GM12878 (cell line): ENCODE measurements around the gene HOXD10. TPM values are rescaled to one million over a fixed set of nuclear protein-coding genes. Genes with fewer than 3 reads are reported as not detected.

Source experiments
- CREM ChIP-seq: IDR thresholded peaks from 2 replicates; pipeline ENCODE4 v1.6.1; 2014; ENCODE audit warnings: antibody characterized with exemption, low read depth
- E2F8 ChIP-seq: fragments of 450-650 bp; IDR thresholded peaks from 2 replicates; pipeline ENCODE4 v1.6.1; 2018; ENCODE audit warnings: mild to moderate bottlenecking, low read depth, moderate library complexity; ENCODE audit not compliant: partially characterized antibody
- IRF3 ChIP-seq: fragments of 450-650 bp; IDR thresholded peaks from 2 replicates; pipeline ENCODE4 v1.6.1; 2014; ENCODE audit warnings: mild to moderate bottlenecking
- KAT2A ChIP-seq: conservative IDR thresholded peaks from 2 replicates; pipeline ENCODE4 v1.6.1; 2011; ENCODE audit warnings: low read depth, low read length; ENCODE audit not compliant: control insufficient read depth
- NBN ChIP-seq: fragments of 450-650 bp; IDR thresholded peaks from 2 replicates; pipeline ENCODE4 v1.6.1; 2016
- NFIC ChIP-seq: IDR thresholded peaks from 2 replicates; pipeline ENCODE4 v1.6.1; 2012; ENCODE audit warnings: low read depth, mild to moderate bottlenecking, inconsistent platforms, low read length, moderate library complexity
- NFXL1 ChIP-seq: fragments of 450-650 bp; IDR thresholded peaks from 2 replicates; pipeline ENCODE4 v1.6.1; 2017; ENCODE audit warnings: antibody characterized with exemption, mild to moderate bottlenecking, borderline replicate concordance
- NR2C1 ChIP-seq: fragments of 450-650 bp; IDR thresholded peaks from 2 replicates; pipeline ENCODE4 v1.6.1; 2017; ENCODE audit warnings: antibody characterized with exemption, mild to moderate bottlenecking, moderate library complexity
- PAX5 ChIP-seq: IDR thresholded peaks from 2 replicates; pipeline ENCODE4 v1.6.1; 2011; ENCODE audit warnings: low read depth, low read length, borderline replicate concordance
- PML ChIP-seq: IDR thresholded peaks from 2 replicates; pipeline ENCODE4 v1.6.1; 2012; ENCODE audit warnings: low read length, inconsistent platforms
- RBBP5 ChIP-seq: fragments of 200-600 bp; sonication (generic); conservative IDR thresholded peaks from 2 replicates; pipeline ENCODE4 v1.6.1; 2016
- RCOR1 ChIP-seq: conservative IDR thresholded peaks from 2 replicates; pipeline ENCODE4 v1.6.1; 2012; ENCODE audit warnings: low read depth, low read length, improper control_type of control experiment
- RELA ChIP-seq: fragments of 450-650 bp; IDR thresholded peaks from 2 replicates; pipeline ENCODE4 v1.8.0; 2014; ENCODE audit warnings: borderline replicate concordance; ENCODE audit not compliant: partially characterized antibody
- SIN3A ChIP-seq: IDR thresholded peaks from 2 replicates; pipeline ENCODE4 v1.6.1; 2012; ENCODE audit warnings: low read depth, low read length, improper control_type of control experiment
- SMAD1 ChIP-seq: fragments of 450-650 bp; IDR thresholded peaks from 2 replicates; pipeline ENCODE4 v1.6.1; 2018; ENCODE audit warnings: mild to moderate bottlenecking, low read depth; ENCODE audit not compliant: partially characterized antibody
- TBL1XR1 ChIP-seq: IDR thresholded peaks from 2 replicates; pipeline ENCODE4 v1.6.1; 2012; ENCODE audit warnings: low read depth, low read length, improper control_type of control experiment
- ZNF217 ChIP-seq: fragments of 450-650 bp; IDR thresholded peaks from 2 replicates; pipeline ENCODE4 v1.6.1; 2017; ENCODE audit warnings: antibody characterized with exemption, mild to moderate bottlenecking
- polyA plus RNA-seq, 11 experiments: library from polyadenylated mRNA; depleted of rRNA in 4 of 11; unstranded in 6 of 11; stranded (reverse) in 5 of 11; fragments of >200 nt; fragmentation: Nextera tagmentation in 4 of 11; fragmentation: Illumina TruSeq in 1 of 11; extraction: Ambion mirVana in 4 of 11; extraction: Trizol in 1 of 11; gene quantifications; 1 replicate in 1 of 11; 2 replicates in 10 of 11; pipeline versions ENCODE4 v1.2.1 to v1.2.3, GENCODE V29; 2011 to 2016; ENCODE audit warnings: inconsistent platforms in 2 of 11, missing spikeins in 2 of 11, low read depth in 1 of 11
- total RNA-seq, 4 experiments: library from RNA; depleted of rRNA in 3 of 4; stranded (reverse); fragments of >200 nt in 3 of 4; fragmentation: Illumina TruSeq in 1 of 4; extraction: Trizol in 1 of 4; gene quantifications; 2 replicates each; pipeline versions ENCODE4 v1.2.1 to v1.2.3, GENCODE V29; 2013 to 2021
- TF ChIP-seq, protein P1 (sequence below): fragments of 450-650 bp; IDR thresholded peaks from 2 replicates; pipeline ENCODE4 v1.6.1; 2017; ENCODE audit warnings: antibody characterized with exemption, mild to moderate bottlenecking, moderate library complexity
- TF ChIP-seq, protein P2 (sequence below): IDR thresholded peaks from 2 replicates; pipeline ENCODE4 v1.6.1; 2012; ENCODE audit warnings: low read depth, low read length, improper control_type of control experiment
- TF ChIP-seq, protein P3 (sequence below): fragments of 150-350 bp; IDR thresholded peaks from 2 replicates; pipeline ENCODE4 v1.6.1; 2014; ENCODE audit warnings: mild to moderate bottlenecking, low read depth, low read length
- TF ChIP-seq, protein P4 (sequence below): IDR thresholded peaks from 2 replicates; pipeline ENCODE4 v1.6.1; 2012; ENCODE audit warnings: low read depth, low read length, improper control_type of control experiment

Gene HOXD10
- total and polyA plus RNA-seq, 10 of the 15 experiments (the other 5 are each of a cell fraction or from before 2014, with no cell fraction given), result not detected

- TF ChIP-seq NFXL1 (no peak), RBBP5 (no peak), SIN3A (no peak), NBN (0 out of 2 replicates have a peak, but pooled peaks have one; percentile 57), PAX5 (no peak), PML (no peak), SMAD1 (no peak), E2F8 (no peak), CREM (no peak), RCOR1 (no peak), NFIC (no peak), KAT2A (no peak), ZNF217 (0 out of 2 replicates have a peak, but pooled peaks have one; percentile 48), IRF3 (no peak), NR2C1 (no peak), RELA (no peak), TBL1XR1 (no peak)
- TF ChIP-seq, protein P1, sequence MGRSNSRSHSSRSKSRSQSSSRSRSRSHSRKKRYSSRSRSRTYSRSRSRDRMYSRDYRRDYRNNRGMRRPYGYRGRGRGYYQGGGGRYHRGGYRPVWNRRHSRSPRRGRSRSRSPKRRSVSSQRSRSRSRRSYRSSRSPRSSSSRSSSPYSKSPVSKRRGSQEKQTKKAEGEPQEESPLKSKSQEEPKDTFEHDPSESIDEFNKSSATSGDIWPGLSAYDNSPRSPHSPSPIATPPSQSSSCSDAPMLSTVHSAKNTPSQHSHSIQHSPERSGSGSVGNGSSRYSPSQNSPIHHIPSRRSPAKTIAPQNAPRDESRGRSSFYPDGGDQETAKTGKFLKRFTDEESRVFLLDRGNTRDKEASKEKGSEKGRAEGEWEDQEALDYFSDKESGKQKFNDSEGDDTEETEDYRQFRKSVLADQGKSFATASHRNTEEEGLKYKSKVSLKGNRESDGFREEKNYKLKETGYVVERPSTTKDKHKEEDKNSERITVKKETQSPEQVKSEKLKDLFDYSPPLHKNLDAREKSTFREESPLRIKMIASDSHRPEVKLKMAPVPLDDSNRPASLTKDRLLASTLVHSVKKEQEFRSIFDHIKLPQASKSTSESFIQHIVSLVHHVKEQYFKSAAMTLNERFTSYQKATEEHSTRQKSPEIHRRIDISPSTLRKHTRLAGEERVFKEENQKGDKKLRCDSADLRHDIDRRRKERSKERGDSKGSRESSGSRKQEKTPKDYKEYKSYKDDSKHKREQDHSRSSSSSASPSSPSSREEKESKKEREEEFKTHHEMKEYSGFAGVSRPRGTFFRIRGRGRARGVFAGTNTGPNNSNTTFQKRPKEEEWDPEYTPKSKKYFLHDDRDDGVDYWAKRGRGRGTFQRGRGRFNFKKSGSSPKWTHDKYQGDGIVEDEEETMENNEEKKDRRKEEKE, result no peak
- TF ChIP-seq, protein P2, sequence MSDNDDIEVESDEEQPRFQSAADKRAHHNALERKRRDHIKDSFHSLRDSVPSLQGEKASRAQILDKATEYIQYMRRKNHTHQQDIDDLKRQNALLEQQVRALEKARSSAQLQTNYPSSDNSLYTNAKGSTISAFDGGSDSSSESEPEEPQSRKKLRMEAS, result peak; percentile 53; the same call in 1 of the 2 replicates
- TF ChIP-seq, protein P3, sequence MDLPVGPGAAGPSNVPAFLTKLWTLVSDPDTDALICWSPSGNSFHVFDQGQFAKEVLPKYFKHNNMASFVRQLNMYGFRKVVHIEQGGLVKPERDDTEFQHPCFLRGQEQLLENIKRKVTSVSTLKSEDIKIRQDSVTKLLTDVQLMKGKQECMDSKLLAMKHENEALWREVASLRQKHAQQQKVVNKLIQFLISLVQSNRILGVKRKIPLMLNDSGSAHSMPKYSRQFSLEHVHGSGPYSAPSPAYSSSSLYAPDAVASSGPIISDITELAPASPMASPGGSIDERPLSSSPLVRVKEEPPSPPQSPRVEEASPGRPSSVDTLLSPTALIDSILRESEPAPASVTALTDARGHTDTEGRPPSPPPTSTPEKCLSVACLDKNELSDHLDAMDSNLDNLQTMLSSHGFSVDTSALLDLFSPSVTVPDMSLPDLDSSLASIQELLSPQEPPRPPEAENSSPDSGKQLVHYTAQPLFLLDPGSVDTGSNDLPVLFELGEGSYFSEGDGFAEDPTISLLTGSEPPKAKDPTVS, result no peak
- TF ChIP-seq, protein P4, sequence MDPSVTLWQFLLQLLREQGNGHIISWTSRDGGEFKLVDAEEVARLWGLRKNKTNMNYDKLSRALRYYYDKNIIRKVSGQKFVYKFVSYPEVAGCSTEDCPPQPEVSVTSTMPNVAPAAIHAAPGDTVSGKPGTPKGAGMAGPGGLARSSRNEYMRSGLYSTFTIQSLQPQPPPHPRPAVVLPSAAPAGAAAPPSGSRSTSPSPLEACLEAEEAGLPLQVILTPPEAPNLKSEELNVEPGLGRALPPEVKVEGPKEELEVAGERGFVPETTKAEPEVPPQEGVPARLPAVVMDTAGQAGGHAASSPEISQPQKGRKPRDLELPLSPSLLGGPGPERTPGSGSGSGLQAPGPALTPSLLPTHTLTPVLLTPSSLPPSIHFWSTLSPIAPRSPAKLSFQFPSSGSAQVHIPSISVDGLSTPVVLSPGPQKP, result 0 out of 2 replicates have a peak, but pooled peaks have one; percentile 32
Observed at GRCh38 chr2:176140513-176141317, 24.1 kb downstream of the HOXD10 start (continued).
